LNCaP clone FGC (cell line): ENCODE results near the gene TNS4.

ENCODE experiments used
- DNase-seq: peaks from one replicate; pipeline ENCODE4 v3.0.0-alpha.2; 2011; ENCODE audit warnings: low read depth
- H3K4me3 ChIP-seq: 2 replicates; pipeline ENCODE4 v1.5.1; 2011; ENCODE audit warnings: mild to moderate bottlenecking, low read depth, low read length, control low read depth
- CTCF ChIP-seq: IDR thresholded peaks from 2 replicates; pipeline ENCODE4 v1.5.1; 2012; ENCODE audit warnings: mild to moderate bottlenecking; ENCODE audit not compliant: control insufficient read depth, insufficient read depth; ENCODE audit errors: extremely low read depth

TNS4 gene

GRCh38 chr17:40515011-40515410 lies 13.6 kb upstream of the TNS4 start:
- H3K4me3 ChIP-seq, result no peak overlapping the region
- no peak for TF ChIP-seq CTCF
- no peak for DNase-seq

GRCh38 chr17:40514013-40514875 lies 12.8 kb upstream of the TNS4 start:
- DNase-seq, result no peak
- no peak for TF ChIP-seq CTCF

GRCh38 chr17:40511667-40512220 lies 10.3 kb upstream of the TNS4 start:
- DNase-seq, result no peak
- H3K4me3 ChIP-seq, result no peak overlapping the region
- TF ChIP-seq CTCF, result no peak

More at GRCh38 chr17:40514013-40514875, 12.8 kb upstream of the TNS4 start:
- H3K4me3 ChIP-seq, result no peak overlapping the region

- H3K4me3 ChIP-seq, result no peak overlapping the region
- no peak for TF ChIP-seq CTCF
- DNase-seq, result no peak
These were observed 9.7 kb upstream of the TNS4 start for GRCh38 chr17:40511136-40511535.

- DNase-seq, result peak; percentile 70
- H3K4me3 ChIP-seq, result no peak overlapping the region
- TF ChIP-seq CTCF, result no peak
These were observed 8.9 kb upstream of the TNS4 start for GRCh38 chr17:40510328-40510648.

GRCh38 chr17:40509626-40510327 lies 8.4 kb upstream of the TNS4 start:
- no peak for TF ChIP-seq CTCF
- H3K4me3 ChIP-seq, result no peak overlapping the region
- no peak for DNase-seq
